Measurements from ENCODE around the gene TSEN54.
"Not testable (repeated sequence)": the region's sequence is repeated elsewhere in the genome, so short reads cannot be mapped to it uniquely, and the experiment has no call there.

TSEN54 gene

GRCh38 chr17:75516255-75516618 is at the start of gene TSEN54:
Gene TSEN54, plus strand, starts transcription at chr17:75516528. Its CDS starts 33 bp downstream, at chr17:75516561.
- in situ Hi-C loops (cut with MboI; ENCODE audit: low sequenced_read_pairs) = loop anchor here (10.0 kb wide), 1 partner anchor 211 kb away; no protein-coding TSS in a partner anchor

DNA sequence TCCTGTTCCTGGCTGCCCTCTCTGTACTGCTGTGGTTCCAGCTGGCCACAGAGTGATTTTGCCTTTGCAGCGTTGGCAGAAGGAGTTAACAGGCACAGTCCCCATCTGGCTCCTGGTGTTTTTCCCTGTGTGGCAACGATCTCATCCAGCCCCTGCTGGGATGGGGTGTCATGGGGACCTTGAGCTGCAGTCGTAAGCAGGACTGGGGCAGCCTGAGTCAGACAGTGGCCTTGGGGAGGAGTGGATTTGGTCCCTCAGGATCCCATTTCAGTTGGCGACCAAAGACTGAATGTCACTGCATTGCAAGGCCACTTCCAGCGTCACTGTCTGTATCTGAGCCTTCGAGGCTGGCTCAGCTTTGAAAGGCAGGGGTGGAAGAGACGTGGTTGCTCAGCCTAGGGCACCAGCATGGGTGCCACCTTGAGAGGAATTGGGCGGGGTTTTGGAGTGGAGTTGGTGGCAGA is 48.0 kb upstream of the TSEN54 start:
- in situ Hi-C loops (cut with MboI; ENCODE audit: low sequenced_read_pairs) = no loop called here

GRCh38 chr17:75468779-75469373 is 47.5 kb upstream of the TSEN54 start:
- in situ Hi-C loops (cut with MboI; ENCODE audit: low sequenced_read_pairs) = no loop called here

DNA sequence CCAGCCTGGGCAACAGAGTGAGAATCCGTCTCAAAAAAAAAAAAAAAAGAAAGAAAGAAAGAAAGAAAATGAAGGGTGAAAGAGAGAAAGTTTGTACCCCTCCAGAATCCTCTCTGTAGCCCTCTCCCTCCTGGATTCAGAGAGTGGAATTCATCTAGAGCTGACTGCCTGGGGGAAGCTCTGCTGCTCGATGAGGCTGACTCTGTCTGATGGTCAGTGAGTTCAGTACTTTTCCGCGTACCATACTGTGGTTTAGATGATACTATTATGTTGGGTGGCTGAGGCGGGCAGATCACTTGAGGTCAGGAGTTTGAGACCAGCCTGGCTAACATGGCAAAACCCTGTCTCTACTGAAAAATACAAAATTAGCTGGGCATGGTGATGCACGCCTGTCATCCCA is 45.1 kb upstream of the TSEN54 start:
- in situ Hi-C loops (cut with MboI; ENCODE audit: low sequenced_read_pairs) = no loop called here

DNA sequence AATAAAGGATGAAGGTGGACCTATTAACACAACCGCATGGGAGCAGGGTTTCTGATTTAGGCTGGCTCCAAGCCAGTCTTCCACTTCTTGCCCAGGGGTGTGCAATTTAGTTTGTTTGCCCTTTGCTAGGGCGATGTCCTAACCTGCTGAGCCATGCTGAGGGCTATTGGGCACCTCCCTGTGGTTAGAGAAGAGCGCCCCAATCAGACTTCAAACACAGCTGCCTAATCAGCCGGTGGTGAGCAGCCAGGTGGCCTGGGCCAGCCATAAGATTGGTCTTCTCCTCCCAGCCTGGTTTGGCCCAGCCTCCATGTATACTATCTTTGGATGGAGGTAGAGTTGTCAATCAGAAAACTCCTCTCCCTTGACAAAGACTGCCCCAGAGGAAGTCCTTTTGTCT is 44.2 kb upstream of the TSEN54 start:
- in situ Hi-C loops (cut with MboI; ENCODE audit: low sequenced_read_pairs) = no loop called here

- in situ Hi-C loops (cut with MboI; ENCODE audit: low sequenced_read_pairs) = no loop called here
Measured at GRCh38 chr17:75473246-75473645, 43.1 kb upstream of the TSEN54 start.

- in situ Hi-C loops (cut with MboI; ENCODE audit: low sequenced_read_pairs) = no loop called here
Measured at GRCh38 chr17:75474736-75475135, 41.6 kb upstream of the TSEN54 start.

- in situ Hi-C loops (cut with MboI; ENCODE audit: low sequenced_read_pairs) = no loop called here
Measured at GRCh38 chr17:75475144-75475835, 41.0 kb upstream of the TSEN54 start.

DNA sequence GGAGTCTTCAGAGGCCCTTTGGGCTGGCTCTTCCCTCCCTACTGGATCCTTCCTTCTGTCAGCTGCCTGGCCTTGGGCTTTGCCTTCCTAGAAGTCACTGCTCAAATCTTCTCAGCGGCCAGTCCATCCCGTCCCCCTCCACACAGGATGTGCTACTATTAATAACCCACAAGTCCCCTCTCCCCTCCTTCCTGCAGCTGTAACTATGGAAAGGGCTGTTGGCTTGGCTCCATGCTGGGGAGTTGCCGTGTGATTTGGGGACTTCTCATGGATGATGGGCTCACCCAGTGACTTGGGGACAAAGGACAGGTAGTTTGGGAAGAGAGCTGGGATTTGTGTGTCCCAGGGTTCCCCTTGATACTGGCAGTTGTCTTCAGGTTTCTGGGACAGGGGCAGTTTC is 40.5 kb upstream of the TSEN54 start:
- in situ Hi-C loops (cut with MboI; ENCODE audit: low sequenced_read_pairs) = no loop called here

DNA sequence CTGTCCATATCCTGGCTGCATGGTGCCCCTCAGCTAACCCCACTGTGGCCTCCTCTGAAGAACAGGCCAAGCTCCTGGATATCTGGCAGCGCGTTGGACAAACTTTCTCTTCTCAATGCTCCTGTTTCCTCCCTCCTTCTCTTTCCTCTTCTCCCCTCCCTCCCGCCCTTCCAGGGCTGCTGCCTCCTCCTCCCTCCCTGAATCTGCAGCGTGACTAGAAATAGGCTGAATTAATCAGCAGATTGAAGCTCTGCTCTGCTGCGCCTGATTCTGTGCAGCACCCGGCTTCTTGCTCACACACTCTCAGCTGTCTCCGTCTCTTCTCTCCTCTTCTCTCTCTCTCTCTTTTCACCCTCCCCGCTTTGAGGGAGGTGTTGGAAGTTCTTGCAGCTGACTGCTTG is 40.1 kb upstream of the TSEN54 start:
- in situ Hi-C loops (cut with MboI; ENCODE audit: low sequenced_read_pairs) = no loop called here

DNA sequence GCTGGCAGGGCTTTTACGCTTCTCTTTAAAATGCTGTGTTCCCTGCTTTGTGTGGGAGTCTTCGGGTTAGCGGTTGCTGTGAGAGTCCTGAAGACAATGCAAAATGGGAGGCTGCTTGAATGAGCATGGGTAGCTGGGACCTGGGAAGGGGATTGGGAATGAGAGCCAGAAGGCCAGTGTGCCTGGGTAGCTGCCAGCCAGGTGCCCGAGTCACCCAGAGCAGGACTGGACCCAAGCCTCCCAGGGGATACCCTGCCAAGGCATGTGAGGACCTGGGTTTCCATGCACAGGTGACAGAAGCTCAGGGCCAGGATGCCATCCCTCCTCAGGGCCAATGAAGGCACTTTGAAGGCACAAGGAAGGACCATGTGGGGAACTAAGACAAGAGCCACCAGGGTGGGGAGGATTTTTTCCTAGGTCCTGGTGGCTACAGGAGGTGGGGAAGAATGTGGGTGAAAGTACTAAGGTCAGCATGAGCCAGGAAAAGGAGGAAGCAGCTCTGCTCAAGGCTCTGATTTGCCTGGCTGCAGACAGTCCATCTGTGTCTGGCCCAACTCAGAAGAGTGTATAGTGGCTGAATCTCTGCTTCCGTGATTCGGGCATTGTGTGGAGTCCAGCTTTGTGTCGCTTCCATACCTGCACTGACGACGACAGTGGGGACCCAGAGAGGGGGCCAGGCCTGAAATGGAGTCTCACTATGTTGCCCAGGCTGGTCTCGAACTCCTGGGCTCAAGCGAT is 39.4 kb upstream of the TSEN54 start:
- in situ Hi-C loops (cut with MboI; ENCODE audit: low sequenced_read_pairs) = no loop called here

- in situ Hi-C loops (cut with MboI; ENCODE audit: low sequenced_read_pairs) = not testable (repeated sequence)
Measured at GRCh38 chr17:75477490-75477862, 38.9 kb upstream of the TSEN54 start.

DNA sequence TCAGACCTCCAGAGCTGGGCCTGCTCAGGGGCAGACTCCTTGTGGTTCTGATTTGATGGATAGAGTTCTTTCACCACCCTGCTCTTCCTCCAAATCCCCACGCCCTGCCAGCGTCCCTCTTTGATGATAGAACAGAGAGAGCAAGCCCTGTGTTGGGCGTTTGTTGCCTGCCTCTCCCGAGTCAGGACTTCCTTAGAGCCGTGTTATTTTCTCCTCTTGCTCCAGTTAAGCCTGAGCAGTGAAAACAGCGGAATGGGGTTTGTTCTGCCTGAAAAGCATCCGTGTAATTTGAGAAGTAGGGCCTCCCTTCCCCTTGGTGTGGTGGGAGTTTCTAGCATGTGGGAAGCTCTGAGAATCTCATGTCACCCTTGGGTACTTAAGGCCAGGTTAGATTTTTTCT is 37.8 kb upstream of the TSEN54 start:
- in situ Hi-C loops (cut with MboI; ENCODE audit: low sequenced_read_pairs) = no loop called here

DNA sequence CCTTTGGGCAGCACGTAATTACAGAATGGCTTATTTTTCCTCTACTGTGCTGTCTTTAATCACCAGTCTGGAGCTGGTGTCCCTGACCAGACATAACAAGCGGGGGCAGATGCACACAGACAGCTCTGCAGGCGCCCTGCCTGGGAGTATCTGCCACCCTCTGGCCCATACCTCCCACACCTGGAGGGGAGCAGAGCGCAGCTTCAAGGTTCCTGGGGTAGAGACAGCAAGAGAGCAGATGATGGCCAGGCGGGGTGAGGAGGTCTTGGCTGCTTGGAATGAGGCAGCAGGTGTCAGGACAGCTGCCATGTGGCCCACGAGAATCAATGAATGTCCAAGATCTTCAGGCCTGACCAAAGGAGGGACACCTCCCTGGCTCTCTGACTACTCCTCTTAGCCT is 36.0 kb upstream of the TSEN54 start:
- in situ Hi-C loops (cut with MboI; ENCODE audit: low sequenced_read_pairs) = no loop called here

GRCh38 chr17:75481194-75482068 is 34.9 kb upstream of the TSEN54 start:
- in situ Hi-C loops (cut with MboI; ENCODE audit: low sequenced_read_pairs) = no loop called here

- in situ Hi-C loops (cut with MboI; ENCODE audit: low sequenced_read_pairs) = no loop called here
Measured at GRCh38 chr17:75482098-75482942, 34.0 kb upstream of the TSEN54 start.

DNA sequence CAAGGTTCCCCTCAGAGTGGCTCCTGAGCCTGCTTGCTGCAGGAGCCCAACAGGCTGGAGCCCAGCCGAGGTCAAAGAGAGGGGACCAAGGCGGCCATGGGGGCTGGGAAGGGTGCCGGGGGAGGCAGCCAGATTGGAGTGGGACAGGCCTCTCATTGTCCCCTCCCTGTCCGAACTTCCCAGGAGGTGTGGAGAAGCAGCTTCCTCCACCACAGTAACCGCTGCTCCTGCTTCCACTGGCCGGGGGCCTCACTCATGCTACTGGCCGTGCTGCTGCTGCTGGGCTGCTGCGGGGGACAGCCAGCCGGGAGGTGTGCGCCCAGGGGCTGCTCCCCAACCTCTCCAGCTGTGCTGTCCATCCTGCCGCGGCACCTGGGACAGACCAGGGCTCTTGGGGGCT is 30.6 kb upstream of the TSEN54 start:
- in situ Hi-C loops (cut with MboI; ENCODE audit: low sequenced_read_pairs) = no loop called here

DNA sequence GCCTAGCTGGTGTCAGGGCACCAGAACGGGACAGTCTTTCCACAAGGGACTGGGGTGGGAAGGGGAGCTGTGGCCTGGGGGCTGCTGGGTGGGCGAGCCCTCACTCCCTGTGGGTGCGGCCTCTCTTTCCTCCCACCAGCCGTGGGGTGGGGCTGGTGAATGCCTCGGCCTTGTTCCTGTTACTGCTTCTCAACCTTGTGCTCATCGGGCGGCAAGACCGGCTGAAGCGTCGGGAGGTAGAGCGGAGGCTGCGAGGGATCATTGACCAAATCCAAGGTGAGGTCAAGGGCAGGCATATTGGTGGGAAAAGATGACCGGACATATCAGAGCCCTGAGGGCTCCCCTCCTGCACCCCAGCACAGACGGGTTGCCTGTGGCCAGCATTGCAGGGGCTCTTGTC is 30.2 kb upstream of the TSEN54 start:
- in situ Hi-C loops (cut with MboI; ENCODE audit: low sequenced_read_pairs) = no loop called here

DNA sequence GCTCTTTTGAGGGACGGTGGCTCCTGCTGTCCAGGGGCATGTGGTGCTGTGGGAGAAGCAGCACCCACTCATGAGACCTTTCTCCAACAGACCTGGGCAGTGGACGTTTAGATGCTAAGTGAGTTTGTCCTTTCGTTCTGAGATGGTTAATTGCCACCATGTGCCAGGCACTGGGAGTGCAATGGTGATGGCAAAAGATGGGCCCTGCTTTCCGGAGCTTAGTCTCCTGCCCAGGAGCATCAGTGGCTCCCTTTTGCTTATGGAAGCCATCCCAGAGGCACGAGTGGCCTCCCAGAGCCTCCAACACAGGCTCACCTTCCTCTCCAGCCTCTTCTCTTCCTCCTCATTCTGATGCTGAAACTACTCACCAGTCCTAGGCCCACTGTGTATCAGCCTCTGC is 29.4 kb upstream of the TSEN54 start:
- in situ Hi-C loops (cut with MboI; ENCODE audit: low sequenced_read_pairs) = no loop called here

DNA sequence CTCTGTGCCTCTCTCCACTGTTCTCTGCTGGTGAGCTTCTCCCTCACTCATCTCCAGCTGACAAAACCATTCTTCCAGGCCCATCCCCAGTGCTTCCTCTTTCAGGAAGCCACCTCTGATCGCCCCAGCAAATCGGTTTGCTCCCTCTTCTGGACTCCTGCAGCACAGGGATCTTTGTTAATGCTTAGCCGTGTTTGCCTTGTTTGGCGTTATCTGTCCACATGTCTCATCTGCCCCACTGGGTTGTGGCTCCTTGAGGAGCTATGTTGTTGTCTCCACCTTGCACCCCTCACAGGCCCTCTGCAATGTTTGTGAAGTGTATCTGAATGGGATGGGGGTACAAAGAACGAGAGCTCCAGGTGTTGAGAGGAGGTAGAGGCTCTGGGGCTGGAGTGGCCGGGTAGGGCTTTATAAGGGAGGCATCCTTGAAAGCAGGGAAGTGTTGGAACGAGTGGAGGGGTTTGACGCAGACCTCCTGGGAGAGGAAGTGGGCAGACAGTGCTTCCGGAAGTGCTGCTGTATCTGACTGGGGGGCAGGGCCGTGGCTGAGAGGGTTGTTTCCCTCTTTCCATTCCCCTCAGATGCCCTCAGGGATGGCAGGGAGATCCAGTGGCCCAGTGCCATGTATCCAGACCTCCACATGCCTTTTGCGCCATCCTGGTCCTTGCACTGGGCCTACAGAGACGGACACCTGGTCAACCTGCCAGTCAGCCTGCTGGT is 28.8 kb upstream of the TSEN54 start:
- in situ Hi-C loops (cut with MboI; ENCODE audit: low sequenced_read_pairs) = no loop called here

All from HL-60/S4 (cell line).